ENCODE results near the gene RBM23.
"Not testable (repeated sequence)": the region's sequence is repeated elsewhere in the genome, so short reads cannot be mapped to it uniquely, and the experiment has no call there.

The RBM23 gene

GRCh38 chr14:22854963-22855724 is 63.8 kb downstream of the RBM23 start:
- Histone ChIP-seq H3K9me3 (no peaks in the 10 kb centered on the region), H3K4me1 (ENCODE audit: control insufficient read depth in 1 of 2, insufficient read depth in 1 of 2, low read depth in 1 of 2, low read length in 1 of 2) (peaks cover 13 to 23% of the 10 kb centered on the region in 2 experiments), H3K36me3 (no peaks in the 10 kb centered on the region), H3K27ac (no peak overlapping the region), H3K27me3 (no peaks in the 10 kb centered on the region), H3K4me3 (ENCODE audit: low read depth in 1 of 2, low read length in 1 of 2) (no peak overlapping the region)
- TF ChIP-seq CTCF (IDR thresholded peaks at IDR 0.05) = no peak

GRCh38 chr14:22854296-22854695 is 64.7 kb downstream of the RBM23 start:
- H3K27ac ChIP-seq; H3K27me3 ChIP-seq; H3K36me3 ChIP-seq; H3K4me3 ChIP-seq (ENCODE audit: low read depth in 1 of 2, low read length in 1 of 2); H3K9me3 ChIP-seq: not testable (repeated sequence)
- H3K4me1 ChIP-seq (ENCODE audit: control insufficient read depth in 1 of 2, insufficient read depth in 1 of 2, low read depth in 1 of 2, low read length in 1 of 2) = peaks cover 13 to 23% of the 10 kb centered on the region in 2 experiments

GRCh38 chr14:22852940-22853767 is 65.8 kb downstream of the RBM23 start:
- peak overlapping the region; percentile 78 for H3K27ac ChIP-seq
- H3K9me3 ChIP-seq = no peaks in the 10 kb centered on the region
- peaks cover 14 to 23% of the 10 kb centered on the region in 2 experiments for H3K4me1 ChIP-seq (ENCODE audit: control insufficient read depth in 1 of 2, insufficient read depth in 1 of 2, low read depth in 1 of 2, low read length in 1 of 2)
- H3K4me3 ChIP-seq (ENCODE audit: low read depth in 1 of 2, low read length in 1 of 2) = peak overlapping the region; percentile 67 to 70
- peaks cover 12% of the 10 kb centered on the region for H3K27me3 ChIP-seq
- peak; percentile 95 for TF ChIP-seq CTCF (IDR thresholded peaks at IDR 0.05)
- H3K36me3 ChIP-seq = no peaks in the 10 kb centered on the region

- Histone ChIP-seq H3K4me3 (ENCODE audit: low read depth in 1 of 2, low read length in 1 of 2) (no peak overlapping the region), H3K27me3 (peaks cover 17% of the 10 kb centered on the region), H3K27ac (no peak overlapping the region), H3K4me1 (ENCODE audit: control insufficient read depth in 1 of 2, insufficient read depth in 1 of 2, low read depth in 1 of 2, low read length in 1 of 2) (peaks cover 17 to 29% of the 10 kb centered on the region in 2 experiments), H3K9me3 (no peaks in the 10 kb centered on the region), H3K36me3 (no peaks in the 10 kb centered on the region)
- TF ChIP-seq CTCF (IDR thresholded peaks at IDR 0.05) = no peak
Measured at GRCh38 chr14:22852599-22852939, 66.4 kb downstream of the RBM23 start.

GRCh38 chr14:22852178-22852577 is 66.8 kb downstream of the RBM23 start:
- H3K4me3 ChIP-seq (ENCODE audit: low read depth in 1 of 2, low read length in 1 of 2); H3K36me3 ChIP-seq; H3K9me3 ChIP-seq; H3K27ac ChIP-seq: not testable (repeated sequence)
- peaks cover 19% of the 10 kb centered on the region for H3K27me3 ChIP-seq
- H3K4me1 ChIP-seq (ENCODE audit: control insufficient read depth in 1 of 2, insufficient read depth in 1 of 2, low read depth in 1 of 2, low read length in 1 of 2) = peaks cover 17 to 30% of the 10 kb centered on the region in 2 experiments

- Histone ChIP-seq H3K27me3 (peaks cover 19% of the 10 kb centered on the region), H3K27ac (peak overlapping the region; percentile 13), H3K9me3 (no peaks in the 10 kb centered on the region), H3K4me3 (ENCODE audit: low read depth in 1 of 2, low read length in 1 of 2) (no peak overlapping the region), H3K4me1 (ENCODE audit: control insufficient read depth in 1 of 2, insufficient read depth in 1 of 2, low read depth in 1 of 2, low read length in 1 of 2) (peaks cover 17 to 30% of the 10 kb centered on the region in 2 experiments), H3K36me3 (no peaks in the 10 kb centered on the region)
- no peak for TF ChIP-seq CTCF (IDR thresholded peaks at IDR 0.05)
Measured at GRCh38 chr14:22850944-22851764, 67.8 kb downstream of the RBM23 start.

All from neutrophil (primary cell).